ENCODE measurements around the gene GAS7.

The GAS7 gene

GRCh38 chr17:9911089-9911488 lies 287.3 kb downstream of the GAS7 start:
- TF ChIP-seq CTCF (conservative IDR thresholded peaks at IDR 0.05; ENCODE audit: low read length) = no peak
- DNase-seq (ENCODE audit: low read depth) = no peak

GRCh38 chr17:9908649-9909042 lies 289.8 kb downstream of the GAS7 start:
- no peak for TF ChIP-seq CTCF (conservative IDR thresholded peaks at IDR 0.05; ENCODE audit: low read length)
- H3K4me3 ChIP-seq (ENCODE audit: low read length) = no peak overlapping the region
- DNase-seq (ENCODE audit: low read depth) = no peak

More at GRCh38 chr17:9911089-9911488, 287.3 kb downstream of the GAS7 start:
- no peak overlapping the region for H3K4me3 ChIP-seq (ENCODE audit: low read length)

GRCh38 chr17:9907883-9908648 lies 290.3 kb downstream of the GAS7 start:
- no peak for DNase-seq (ENCODE audit: low read depth)
- no peak for TF ChIP-seq CTCF (conservative IDR thresholded peaks at IDR 0.05; ENCODE audit: low read length)
- no peak overlapping the region for H3K4me3 ChIP-seq (ENCODE audit: low read length)

GRCh38 chr17:9907131-9907530 lies 291.3 kb downstream of the GAS7 start:
- no peak for DNase-seq (ENCODE audit: low read depth)
- TF ChIP-seq CTCF (conservative IDR thresholded peaks at IDR 0.05; ENCODE audit: low read length) = no peak

GRCh38 chr17:9906616-9907015 lies 291.8 kb downstream of the GAS7 start:
- TF ChIP-seq CTCF (conservative IDR thresholded peaks at IDR 0.05; ENCODE audit: low read length) = no peak
- H3K4me3 ChIP-seq (ENCODE audit: low read length) = no peak overlapping the region
- DNase-seq (ENCODE audit: low read depth) = no peak

More at GRCh38 chr17:9907131-9907530, 291.3 kb downstream of the GAS7 start:
- H3K4me3 ChIP-seq (ENCODE audit: low read length) = no peak overlapping the region

GRCh38 chr17:9905902-9906301 lies 292.5 kb downstream of the GAS7 start:
- DNase-seq (ENCODE audit: low read depth) = peak; percentile 16
- peak; percentile 59 for TF ChIP-seq CTCF (conservative IDR thresholded peaks at IDR 0.05; ENCODE audit: low read length)
- no peak overlapping the region for H3K4me3 ChIP-seq (ENCODE audit: low read length)

GRCh38 chr17:9905078-9905415 lies 293.4 kb downstream of the GAS7 start, which contains the start of gene RCVRN:
RCVRN (minus strand) TSS chr17:9905271; CDS start chr17:9905180, 91 bp downstream.
- no peak for TF ChIP-seq CTCF (conservative IDR thresholded peaks at IDR 0.05; ENCODE audit: low read length)
- DNase-seq (ENCODE audit: low read depth) = no peak
- no peak within 1 kb of the TSS for H3K4me3 ChIP-seq (ENCODE audit: low read length)

All from AG10803 (cell line).